Measurements from ENCODE around the gene ATP2A1.

Gene ATP2A1

GRCh38 chr16:28891964-28892890, 13.9 kb downstream of the ATP2A1 start:
- no peak for DNase-seq (ENCODE audit: extremely low read depth, low read depth)
- no peak overlapping the region for H3K4me3 ChIP-seq (replicated peaks; ENCODE audit: low read depth, low read length)
- TF ChIP-seq CTCF (IDR thresholded peaks at IDR 0.05; ENCODE audit: low read depth, low read length, missing control alignments), result no peak

DNA sequence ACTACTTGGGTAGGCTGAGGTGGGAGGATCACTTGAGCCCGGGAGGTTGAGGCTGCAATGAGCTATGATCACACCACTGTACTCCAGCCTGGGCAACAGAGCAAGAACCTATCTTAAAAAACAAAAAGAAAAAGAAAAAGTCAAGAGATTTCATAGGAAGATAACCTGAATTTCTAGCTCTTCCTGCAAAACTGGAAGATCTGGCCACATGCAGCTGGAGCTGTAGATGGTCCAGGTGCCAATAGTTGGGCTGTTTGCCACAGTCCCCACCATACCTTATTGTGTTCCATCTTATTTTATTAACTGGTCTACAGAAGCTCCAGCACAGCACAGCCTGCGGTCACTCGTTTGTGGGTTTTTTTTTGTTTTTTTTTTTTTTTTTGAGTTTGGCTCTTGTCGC, 15.0 kb downstream of the ATP2A1 start:
- DNase-seq (ENCODE audit: extremely low read depth, low read depth), result no peak
- no peak overlapping the region for H3K4me3 ChIP-seq (replicated peaks; ENCODE audit: low read depth, low read length)
- TF ChIP-seq CTCF (IDR thresholded peaks at IDR 0.05; ENCODE audit: low read depth, low read length, missing control alignments), result no peak

DNA sequence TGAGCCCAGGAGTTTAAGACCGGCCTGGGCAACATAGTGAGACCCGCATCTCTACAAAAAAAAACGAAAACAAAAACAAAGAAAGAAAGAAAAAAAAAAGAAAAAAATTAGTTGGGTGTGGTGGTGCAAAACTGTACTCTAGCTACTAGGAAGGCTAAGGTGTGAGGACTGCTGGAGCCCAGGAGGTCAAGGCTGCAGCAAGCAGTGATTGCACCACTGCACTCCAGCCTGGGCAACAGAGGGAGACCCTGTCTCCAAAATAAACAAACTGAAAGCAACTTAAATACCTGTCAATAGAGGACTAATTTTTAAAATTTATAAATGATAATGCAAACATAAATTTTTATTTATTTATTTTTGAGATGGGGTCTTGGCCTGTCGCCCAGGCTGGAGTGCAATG, 17.3 kb downstream of the ATP2A1 start:
- TF ChIP-seq CTCF (IDR thresholded peaks at IDR 0.05; ENCODE audit: low read depth, low read length, missing control alignments), result no peak
- H3K4me3 ChIP-seq (replicated peaks; ENCODE audit: low read depth, low read length), result no peak overlapping the region
- no peak for DNase-seq (ENCODE audit: extremely low read depth, low read depth)

GRCh38 chr16:28897826-28898225, 19.5 kb downstream of the ATP2A1 start:
- H3K4me3 ChIP-seq (replicated peaks; ENCODE audit: low read depth, low read length), result no peak overlapping the region
- no peak for TF ChIP-seq CTCF (IDR thresholded peaks at IDR 0.05; ENCODE audit: low read depth, low read length, missing control alignments)
- no peak for DNase-seq (ENCODE audit: extremely low read depth, low read depth)

GRCh38 chr16:28898266-28898665, 20.0 kb downstream of the ATP2A1 start:
- DNase-seq (ENCODE audit: extremely low read depth, low read depth), result no peak

DNA sequence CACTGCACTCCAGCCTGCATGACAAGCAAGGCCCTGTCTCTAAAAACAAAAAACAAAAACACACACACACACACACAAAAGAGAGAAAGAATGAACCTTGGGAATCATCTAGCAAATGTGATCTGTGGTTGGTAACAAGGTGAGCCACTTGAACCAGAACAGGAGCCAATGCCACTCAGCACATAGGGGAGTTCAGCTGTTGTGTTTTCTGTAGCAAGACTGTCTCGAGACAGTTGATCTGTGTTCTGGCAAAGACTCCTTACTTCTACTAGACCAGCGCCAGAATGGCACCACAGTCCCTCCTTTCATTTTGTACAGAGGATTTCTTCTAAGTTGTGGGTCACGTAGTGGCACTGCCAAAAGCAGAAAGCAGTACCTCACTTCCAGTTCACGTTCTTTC, 20.7 kb downstream of the ATP2A1 start:
- DNase-seq (ENCODE audit: extremely low read depth, low read depth), result no peak
- no peak for TF ChIP-seq CTCF (IDR thresholded peaks at IDR 0.05; ENCODE audit: low read depth, low read length, missing control alignments)
- no peak overlapping the region for H3K4me3 ChIP-seq (replicated peaks; ENCODE audit: low read depth, low read length)

More at GRCh38 chr16:28898266-28898665, 20.0 kb downstream of the ATP2A1 start:
- no peak for TF ChIP-seq CTCF (IDR thresholded peaks at IDR 0.05; ENCODE audit: low read depth, low read length, missing control alignments)
- no peak overlapping the region for H3K4me3 ChIP-seq (replicated peaks; ENCODE audit: low read depth, low read length)

Measured in HFF-Myc (cell line).